Endothelial cell of hepatic sinusoid (primary cell): ENCODE measurements around the gene COL27A1.

Experiments used
- in situ Hi-C: cut with HindIII; loops from 2 replicates; pipeline ENCODE4 v1.10.0; 2017; ENCODE audit warnings: low sequenced_read_pairs

COL27A1 gene

GRCh38 chr9:114278881-114279570 lies 123.7 kb downstream of the COL27A1 start:
- in situ Hi-C loops = loop anchor here (5.0 kb wide), 2 partner anchors 77 to 172 kb away; no protein-coding TSS in a partner anchor

GRCh38 chr9:114279693-114280092 lies 124.4 kb downstream of the COL27A1 start:
- in situ Hi-C loops = loop anchor here (5.0 kb wide), 2 partner anchors 77 to 172 kb away; no protein-coding TSS in a partner anchor

- in situ Hi-C loops = no loop called here
Observed at GRCh38 chr9:114280636-114281472, 125.5 kb downstream of the COL27A1 start.

GRCh38 chr9:114281473-114282103 lies 126.3 kb downstream of the COL27A1 start:
- in situ Hi-C loops = no loop called here

- in situ Hi-C loops = no loop called here
Observed at GRCh38 chr9:114282104-114282485, 126.8 kb downstream of the COL27A1 start.

- in situ Hi-C loops = no loop called here
Observed at GRCh38 chr9:114282507-114282906, 127.2 kb downstream of the COL27A1 start.

GRCh38 chr9:114282926-114283325 lies 127.6 kb downstream of the COL27A1 start:
- in situ Hi-C loops = no loop called here

- in situ Hi-C loops = no loop called here
Observed at GRCh38 chr9:114283551-114284111, 128.3 kb downstream of the COL27A1 start.

- in situ Hi-C loops = no loop called here
Observed at GRCh38 chr9:114284316-114285060, 129.2 kb downstream of the COL27A1 start.

GRCh38 chr9:114285166-114285867 lies 130.0 kb downstream of the COL27A1 start:
- in situ Hi-C loops = no loop called here

GRCh38 chr9:114286146-114286679 lies 130.9 kb downstream of the COL27A1 start:
- in situ Hi-C loops = no loop called here

GRCh38 chr9:114287001-114287762 lies 131.8 kb downstream of the COL27A1 start:
- in situ Hi-C loops = no loop called here

GRCh38 chr9:114287763-114288192 lies 132.4 kb downstream of the COL27A1 start:
- in situ Hi-C loops = no loop called here

GRCh38 chr9:114288193-114289091 lies 133.1 kb downstream of the COL27A1 start:
- in situ Hi-C loops = no loop called here

GRCh38 chr9:114289106-114289505 lies 133.8 kb downstream of the COL27A1 start:
- in situ Hi-C loops = no loop called here

GRCh38 chr9:114289571-114290481 lies 134.5 kb downstream of the COL27A1 start:
- in situ Hi-C loops = loop anchor here (5.0 kb wide), 1 partner anchor 73 kb away; no protein-coding TSS in a partner anchor

GRCh38 chr9:114290561-114290986 lies 135.2 kb downstream of the COL27A1 start:
- in situ Hi-C loops = loop anchor here (5.0 kb wide), 1 partner anchor 73 kb away; no protein-coding TSS in a partner anchor
